Renal cortex interstitium (tissue), 11 donors: ENCODE data around the gene RFT1. TPM values are rescaled to one million over a fixed set of nuclear protein-coding genes. Genes with fewer than 3 reads are reported as not detected.

Source experiments
- DNase-seq, 11 donors: peaks; one replicate each; pipeline ENCODE4 v3.0.0-alpha.2; 2013; ENCODE audit warnings: low read depth in 9 of 11, low spot score in 4 of 11; ENCODE audit errors: extremely low read depth in 1 of 11
- polyA plus RNA-seq, 3 donors: library from polyadenylated mRNA; unstranded; fragments of 120-200 nt; gene quantifications; one replicate each; pipeline ENCODE4 v1.2.1, GENCODE V29; 2013; ENCODE audit not compliant: insufficient read length in 3 of 3

RFT1 gene
- polyA plus RNA-seq, 3 donors = 23.2 to 26.7 (median 26.1) TPM

GRCh38 chr3:53082736-53083135, 47.5 kb downstream of the RFT1 start:
- DNase-seq = no peak

GRCh38 chr3:53081318-53081717, 48.9 kb downstream of the RFT1 start:
- no peak for DNase-seq

- DNase-seq = no peak
These were observed 49.5 kb downstream of the RFT1 start for GRCh38 chr3:53080612-53081205.

- DNase-seq = no peak
These were observed 50.3 kb downstream of the RFT1 start for GRCh38 chr3:53079791-53080555.

GRCh38 chr3:53079147-53079546, 51.1 kb downstream of the RFT1 start:
- no peak for DNase-seq

- no peak for DNase-seq
These were observed 51.6 kb downstream of the RFT1 start for GRCh38 chr3:53078656-53079055.

- DNase-seq = no peak
These were observed 52.6 kb downstream of the RFT1 start for GRCh38 chr3:53077476-53078220.

GRCh38 chr3:53075743-53076140, 54.5 kb downstream of the RFT1 start:
- DNase-seq = no peak

GRCh38 chr3:53074761-53075742, 55.2 kb downstream of the RFT1 start:
- DNase-seq = no peak

GRCh38 chr3:53074366-53074696, 55.9 kb downstream of the RFT1 start:
- no peak for DNase-seq

GRCh38 chr3:53073553-53074365, 56.5 kb downstream of the RFT1 start:
- DNase-seq = no peak

- peak; percentile 39 to 72 (median 63) for DNase-seq
These were observed 57.3 kb downstream of the RFT1 start for GRCh38 chr3:53072653-53073552.

GRCh38 chr3:53071882-53072431, 58.3 kb downstream of the RFT1 start:
- no peak for DNase-seq

GRCh38 chr3:53069422-53070068, 60.7 kb downstream of the RFT1 start:
- no peak for DNase-seq

GRCh38 chr3:53068176-53068575, 62.1 kb downstream of the RFT1 start:
- no peak for DNase-seq

GRCh38 chr3:53067567-53067966, 62.7 kb downstream of the RFT1 start:
- no peak for DNase-seq
